ENCODE measurements around the gene TCEANC. TPM values are rescaled to one million over a fixed set of nuclear protein-coding genes. Genes with fewer than 3 reads are reported as not detected.
A peak's percentile ranks its signal among the peaks of the same experiment; 100 is the strongest.
"Not testable (repeated sequence)": the region's sequence is repeated elsewhere in the genome, so short reads cannot be mapped to it uniquely, and the experiment has no call there.

The TCEANC gene
- total RNA-seq, 1 donor from 2014 or later, result 2.5 TPM

- peak overlapping the region; percentile 38 for H3K27ac Mint-ChIP-seq (ENCODE audit: unreplicated experiment)
- no peak overlapping the region for H3K4me3 Mint-ChIP-seq (ENCODE audit: unreplicated experiment)
- no peak for TF ChIP-seq CTCF (IDR thresholded peaks at IDR 0.05)
- peaks cover 3% of the 10 kb centered on the region for H3K9me3 Mint-ChIP-seq (ENCODE audit: low read depth)
- peaks cover 42% of the 10 kb centered on the region for H3K4me1 Mint-ChIP-seq (ENCODE audit: low read depth)
- H3K36me3 Mint-ChIP-seq (ENCODE audit: low read depth), result no peaks in the 10 kb centered on the region
- no peaks in the 10 kb centered on the region for H3K27me3 Mint-ChIP-seq (ENCODE audit: low read depth)
- DNase-seq (ENCODE audit: low spot score), result no peak
These were observed 15.0 kb downstream of the TCEANC start for GRCh38 chrX:13667919-13668318.

GRCh38 chrX:13669246-13669737 lies 16.4 kb downstream of the TCEANC start:
- Mint-ChIP-seq H3K9me3 (ENCODE audit: low read depth) (peaks cover 3% of the 10 kb centered on the region), H3K4me3 (ENCODE audit: unreplicated experiment) (peak overlapping the region; percentile 19), H3K36me3 (ENCODE audit: low read depth) (no peaks in the 10 kb centered on the region), H3K4me1 (ENCODE audit: low read depth) (peaks cover 31% of the 10 kb centered on the region), H3K27me3 (ENCODE audit: low read depth) (no peaks in the 10 kb centered on the region), H3K27ac (ENCODE audit: unreplicated experiment) (peak overlapping the region; percentile 95)
- no peak for TF ChIP-seq CTCF (IDR thresholded peaks at IDR 0.05)
- no peak for DNase-seq (ENCODE audit: low spot score)

- H3K27me3 Mint-ChIP-seq (ENCODE audit: low read depth); DNase-seq (ENCODE audit: low spot score); H3K36me3 Mint-ChIP-seq (ENCODE audit: low read depth); H3K9me3 Mint-ChIP-seq (ENCODE audit: low read depth): not testable (repeated sequence)
- peak overlapping the region; percentile 95 for H3K27ac Mint-ChIP-seq (ENCODE audit: unreplicated experiment)
- peak overlapping the region; percentile 19 for H3K4me3 Mint-ChIP-seq (ENCODE audit: unreplicated experiment)
- peaks cover 29% of the 10 kb centered on the region for H3K4me1 Mint-ChIP-seq (ENCODE audit: low read depth)
These were observed 16.8 kb downstream of the TCEANC start for GRCh38 chrX:13669755-13670154.

GRCh38 chrX:13670197-13670596 lies 17.3 kb downstream of the TCEANC start:
- H3K27me3 Mint-ChIP-seq (ENCODE audit: low read depth), result no peaks in the 10 kb centered on the region
- H3K4me1 Mint-ChIP-seq (ENCODE audit: low read depth), result peaks cover 25% of the 10 kb centered on the region
- no peak overlapping the region for H3K4me3 Mint-ChIP-seq (ENCODE audit: unreplicated experiment)
- peaks cover 3% of the 10 kb centered on the region for H3K9me3 Mint-ChIP-seq (ENCODE audit: low read depth)
- DNase-seq (ENCODE audit: low spot score), result no peak
- TF ChIP-seq CTCF (IDR thresholded peaks at IDR 0.05), result no peak
- no peaks in the 10 kb centered on the region for H3K36me3 Mint-ChIP-seq (ENCODE audit: low read depth)
- H3K27ac Mint-ChIP-seq (ENCODE audit: unreplicated experiment), result peak overlapping the region; percentile 95

- no peak for DNase-seq (ENCODE audit: low spot score)
- Mint-ChIP-seq H3K4me1 (ENCODE audit: low read depth) (peaks cover 11% of the 10 kb centered on the region), H3K4me3 (ENCODE audit: unreplicated experiment) (no peak overlapping the region), H3K36me3 (ENCODE audit: low read depth) (no peaks in the 10 kb centered on the region), H3K9me3 (ENCODE audit: low read depth) (no peaks in the 10 kb centered on the region), H3K27ac (ENCODE audit: unreplicated experiment) (no peak overlapping the region), H3K27me3 (ENCODE audit: low read depth) (no peaks in the 10 kb centered on the region)
- TF ChIP-seq CTCF (IDR thresholded peaks at IDR 0.05), result no peak
These were observed 20.1 kb downstream of the TCEANC start for GRCh38 chrX:13673016-13673415.

GRCh38 chrX:13676885-13677284 lies 23.9 kb downstream of the TCEANC start:
- no peaks in the 10 kb centered on the region for H3K27me3 Mint-ChIP-seq (ENCODE audit: low read depth)
- H3K4me1 Mint-ChIP-seq (ENCODE audit: low read depth), result no peaks in the 10 kb centered on the region
- no peaks in the 10 kb centered on the region for H3K36me3 Mint-ChIP-seq (ENCODE audit: low read depth)
- no peak for TF ChIP-seq CTCF (IDR thresholded peaks at IDR 0.05)
- H3K27ac Mint-ChIP-seq (ENCODE audit: unreplicated experiment), result no peak overlapping the region
- H3K9me3 Mint-ChIP-seq (ENCODE audit: low read depth), result peaks cover 8% of the 10 kb centered on the region
- DNase-seq (ENCODE audit: low spot score), result no peak
- H3K4me3 Mint-ChIP-seq (ENCODE audit: unreplicated experiment), result no peak overlapping the region

GRCh38 chrX:13679700-13680099 lies 26.8 kb downstream of the TCEANC start:
- H3K27me3 Mint-ChIP-seq (ENCODE audit: low read depth); H3K4me1 Mint-ChIP-seq (ENCODE audit: low read depth); DNase-seq (ENCODE audit: low spot score); H3K4me3 Mint-ChIP-seq (ENCODE audit: unreplicated experiment); H3K36me3 Mint-ChIP-seq (ENCODE audit: low read depth); H3K27ac Mint-ChIP-seq (ENCODE audit: unreplicated experiment): not testable (repeated sequence)
- H3K9me3 Mint-ChIP-seq (ENCODE audit: low read depth), result peaks cover 13% of the 10 kb centered on the region

All from chondrocyte (in vitro differentiated cells).